H9 (cell line): Measurements from ENCODE around the gene BPIFB6. TPM values are rescaled to one million over a fixed set of nuclear protein-coding genes. Genes with fewer than 3 reads are reported as not detected.

Source experiments
- DNase-seq: peaks from one replicate; pipeline ENCODE4 v3.0.0-alpha.2; 2017
- H2AFZ ChIP-seq: one replicate; pipeline ENCODE4 v1.6.1; 2013; ENCODE audit warnings: mild to moderate bottlenecking, low read length, control low read depth, moderate library complexity
- H2AK5ac ChIP-seq: 2 replicates; pipeline ENCODE4 v1.6.1; 2013; ENCODE audit warnings: low read length, control low read depth, mixed read lengths; ENCODE audit not compliant: insufficient read length
- H2BK120ac ChIP-seq: one replicate; pipeline ENCODE4 v1.6.1; 2013; ENCODE audit warnings: low read depth, mild to moderate bottlenecking, low read length, control low read depth, inconsistent platforms; ENCODE audit not compliant: poor library complexity, severe bottlenecking
- H2BK12ac ChIP-seq: 2 replicates; pipeline ENCODE4 v1.6.1; 2013; ENCODE audit warnings: low read length, control low read depth, mixed read lengths, low read depth; ENCODE audit not compliant: insufficient read length
- H2BK15ac ChIP-seq: 2 replicates; pipeline ENCODE4 v1.6.1; 2013; ENCODE audit warnings: low read depth, low read length, control low read depth
- H2BK20ac ChIP-seq: one replicate; pipeline ENCODE4 v1.6.1; 2013; ENCODE audit warnings: low read depth, mild to moderate bottlenecking, low read length, control low read depth, inconsistent platforms; ENCODE audit not compliant: poor library complexity, severe bottlenecking
- H2BK5ac ChIP-seq: 2 replicates; pipeline ENCODE4 v1.6.1; 2013; ENCODE audit warnings: low read length, control low read depth, mixed read lengths; ENCODE audit not compliant: insufficient read length
- H3K14ac ChIP-seq: 2 replicates; pipeline ENCODE4 v1.6.1; 2013; ENCODE audit warnings: low read length, control low read depth; ENCODE audit not compliant: insufficient read depth
- H3K18ac ChIP-seq: 2 replicates; pipeline ENCODE4 v1.6.1; 2013; ENCODE audit warnings: low read depth, mild to moderate bottlenecking, mixed read lengths, low read length, control low read depth; ENCODE audit not compliant: insufficient read length
- H3K23ac ChIP-seq: 2 replicates; pipeline ENCODE4 v1.6.1; 2013; ENCODE audit warnings: low read length, control low read depth, mixed read lengths, low read depth; ENCODE audit not compliant: insufficient read length
- H3K23me2 ChIP-seq: 2 replicates; pipeline ENCODE4 v1.6.1; 2013; ENCODE audit warnings: low read depth, mild to moderate bottlenecking, mixed read lengths, low read length, control low read depth; ENCODE audit not compliant: insufficient read length, poor library complexity, severe bottlenecking
- H3K27ac ChIP-seq: 2 replicates; pipeline ENCODE4 v1.5.1; 2013; ENCODE audit warnings: low read length, control low read depth, mixed read lengths, low read depth; ENCODE audit not compliant: insufficient read length
- H3K27me3 ChIP-seq: 2 replicates; pipeline ENCODE4 v1.6.1; 2013; ENCODE audit warnings: low read length, control low read depth, inconsistent platforms; ENCODE audit not compliant: insufficient read depth
- H3K4ac ChIP-seq: 2 replicates; pipeline ENCODE4 v1.6.1; 2013; ENCODE audit warnings: low read depth, mild to moderate bottlenecking, control low read depth, inconsistent platforms, low read length, moderate library complexity
- H3K4me1 ChIP-seq: 2 replicates; pipeline ENCODE4 v1.6.1; 2013; ENCODE audit warnings: low read length, control low read depth, inconsistent platforms; ENCODE audit not compliant: insufficient read depth
- H3K4me2 ChIP-seq: 2 replicates; pipeline ENCODE4 v1.6.1; 2013; ENCODE audit warnings: low read length, control low read depth, mixed read lengths; ENCODE audit not compliant: insufficient read length, insufficient read depth
- H3K56ac ChIP-seq: 2 replicates; pipeline ENCODE4 v1.6.1; 2013; ENCODE audit warnings: low read depth, mild to moderate bottlenecking, mixed read lengths, low read length, control low read depth; ENCODE audit not compliant: insufficient read length
- H3K79me1 ChIP-seq: 2 replicates; pipeline ENCODE4 v1.6.1; 2013; ENCODE audit warnings: low read depth, mild to moderate bottlenecking, moderate library complexity, low read length, control low read depth, inconsistent platforms; ENCODE audit not compliant: insufficient read depth, poor library complexity, severe bottlenecking
- H3K79me2 ChIP-seq: 2 replicates; pipeline ENCODE4 v1.6.1; 2013; ENCODE audit warnings: low read length, control low read depth, inconsistent platforms; ENCODE audit not compliant: insufficient read depth
- H3K9ac ChIP-seq: 2 replicates; pipeline ENCODE4 v1.6.1; 2013; ENCODE audit warnings: low read length, control low read depth, mixed read lengths; ENCODE audit not compliant: insufficient read length; ENCODE audit errors: extremely low read depth
- H3K9me3 ChIP-seq: one replicate; pipeline ENCODE4 v1.6.1; 2013; ENCODE audit warnings: low read depth, low read length, inconsistent platforms; ENCODE audit not compliant: control insufficient read depth
- H3T11ph ChIP-seq: one replicate; pipeline ENCODE4 v1.6.1; 2013; ENCODE audit warnings: mild to moderate bottlenecking, low read length, control low read depth, inconsistent platforms
- H4K20me1 ChIP-seq: one replicate; pipeline ENCODE4 v1.6.1; 2013; ENCODE audit not compliant: control insufficient read depth, insufficient read length, insufficient read depth
- H4K5ac ChIP-seq: 2 replicates; pipeline ENCODE4 v1.6.1; 2013; ENCODE audit warnings: low read depth, mild to moderate bottlenecking, mixed read lengths, low read length, control low read depth; ENCODE audit not compliant: insufficient read length
- H4K8ac ChIP-seq: replicated peaks from 2 replicates; pipeline ENCODE4 v1.6.1; 2013; ENCODE audit warnings: low read length, control low read depth, mixed read lengths, low read depth; ENCODE audit not compliant: insufficient read length
- H4K91ac ChIP-seq: 2 replicates; pipeline ENCODE4 v1.6.1; 2013; ENCODE audit warnings: low read depth, mild to moderate bottlenecking, moderate library complexity, mixed read lengths, low read length, control low read depth; ENCODE audit not compliant: insufficient read length
- H3K27ac Mint-ChIP-seq, 3 experiments: 2 replicates in 2 of 3; 3 replicates in 1 of 3; pipeline ENCODE4 v1.8.0; 2020 to 2021; ENCODE audit warnings: mixed read lengths in 3 of 3, mild to moderate bottlenecking in 1 of 3, moderate library complexity in 1 of 3
- H3K27me3 Mint-ChIP-seq: 2 replicates; pipeline ENCODE4 v1.8.0; 2021; ENCODE audit warnings: low read depth, mild to moderate bottlenecking, moderate library complexity, mixed read lengths
- H3K36me3 Mint-ChIP-seq, 3 experiments: 2 replicates in 2 of 3; 3 replicates in 1 of 3; pipeline ENCODE4 v1.8.0; 2020 to 2021; ENCODE audit warnings: low read depth in 3 of 3, mixed read lengths in 3 of 3; ENCODE audit not compliant: insufficient read depth in 1 of 3
- H3K4me1 Mint-ChIP-seq, 2 experiments: 2 replicates each; pipeline ENCODE4 v1.8.0; 2020; ENCODE audit warnings: mixed read lengths in 2 of 2
- H3K4me3 Mint-ChIP-seq, 2 experiments: 2 replicates in 1 of 2; 3 replicates in 1 of 2; pipeline ENCODE4 v1.8.0; 2020 to 2021; ENCODE audit warnings: mild to moderate bottlenecking in 2 of 2, mixed read lengths in 2 of 2, moderate library complexity in 1 of 2
- H3K9me3 Mint-ChIP-seq, 2 experiments: 2 replicates in 1 of 2; 3 replicates in 1 of 2; pipeline ENCODE4 v1.8.0; 2020; ENCODE audit warnings: mild to moderate bottlenecking in 2 of 2, mixed read lengths in 2 of 2, moderate library complexity in 1 of 2
- CTCF ChIP-seq: fragments of 200-600 bp; sonication (generic); conservative IDR thresholded peaks from 3 replicates; pipeline ENCODE4 v1.8.0; 2021; ENCODE audit warnings: antibody characterized with exemption, mild to moderate bottlenecking
- WGBS: extraction: QIAGEN DNeasy Blood & Tissue Kit; methylation state at CpG from one replicate; pipeline ENCODE4 v1.1.7; 2013; ENCODE audit warnings: missing lambda C conversion rate, low lambda C conversion rate, mixed read lengths; ENCODE audit not compliant: insufficient read length; ENCODE audit errors: extremely low coverage; 5-methylcytosine and 5-hydroxymethylcytosine counted together
- total RNA-seq: library from RNA; stranded (reverse); gene quantifications from 2 replicates; pipeline ENCODE4 v1.2.1, GENCODE V29; 2021

The BPIFB6 gene
- total RNA-seq, 1 experiment from 2014 or later, result not detected

- Histone ChIP-seq H3K4me2 (no peak overlapping the region), H2AK5ac (no peak overlapping the region), H3K18ac (no peak overlapping the region), H3K14ac (no peak overlapping the region), H2BK20ac (no peak overlapping the region), H2BK12ac (no peak overlapping the region), H3K23me2 (no peaks in the 10 kb centered on the region), H3K4me1 (no peaks in the 10 kb centered on the region), H3K9me3 (no peaks in the 10 kb centered on the region), H3K56ac (no peak overlapping the region), H4K5ac (no peak overlapping the region), H3T11ph (no peak overlapping the region), H4K91ac (no peak overlapping the region), H2BK120ac (no peak overlapping the region), H2BK5ac (no peak overlapping the region), H4K20me1 (no peaks in the 10 kb centered on the region), H3K79me2 (no peaks in the 10 kb centered on the region), H3K27ac (no peak overlapping the region), H3K79me1 (no peaks in the 10 kb centered on the region), H3K9ac (no peak overlapping the region), H4K8ac (no peak overlapping the region), H2BK15ac (no peak overlapping the region), H3K4ac (no peak overlapping the region), H3K23ac (no peak overlapping the region), H3K27me3 (no peaks in the 10 kb centered on the region), H2AFZ (no peak overlapping the region)
- no CpG with 5 or more reads among the region's 7 CpGs for WGBS
- H3K4me3 Mint-ChIP-seq, result no peak overlapping the region
- H3K27ac Mint-ChIP-seq, result peak overlapping the region in 1 of 3 experiments; percentile 37; a peak in 4 of 7 replicates
- DNase-seq, result no peak
- H3K36me3 Mint-ChIP-seq, result no peaks in the 10 kb centered on the region
- H3K9me3 Mint-ChIP-seq, result no peaks in the 10 kb centered on the region
- no peak for TF ChIP-seq CTCF
- peaks cover 18% of the 10 kb centered on the region for H3K27me3 Mint-ChIP-seq
- H3K4me1 Mint-ChIP-seq, result peaks cover 21 to 23% of the 10 kb centered on the region in 2 experiments
These were observed 13.9 kb upstream of the BPIFB6 start for GRCh38 chr20:33017542-33017941.
